Stimulated activated CD4-positive, alpha-beta T cell treated with anti-CD3 and anti-CD28 coated beads, TNF-alpha, amount 100 ng/mL, for 24 hours (primary cell): ENCODE data around the gene PIEZO2.
"Not testable (repeated sequence)": the region's sequence is repeated elsewhere in the genome, so short reads cannot be mapped to it uniquely, and the experiment has no call there.

Experiments used
- DNase-seq, 3 experiments: peaks; one replicate each; pipeline ENCODE4 v3.0.0-alpha.2; 2020; ENCODE audit warnings: low read depth in 3 of 3

Gene PIEZO2

GRCh38 chr18:11149441-11150270 lies at the start of gene PIEZO2:
Gene PIEZO2 (minus strand): TSS chr18:11149569. CDS start chr18:11148588, 981 bp downstream.
- no peak for DNase-seq

- no peak for DNase-seq
These were observed 34.3 kb upstream of the PIEZO2 start for GRCh38 chr18:11183637-11184036.

- DNase-seq = not testable (repeated sequence)
These were observed 32.3 kb upstream of the PIEZO2 start for GRCh38 chr18:11181629-11182028.

- no peak for DNase-seq
These were observed 30.7 kb upstream of the PIEZO2 start for GRCh38 chr18:11179959-11180519.

- no peak for DNase-seq
These were observed 29.7 kb upstream of the PIEZO2 start for GRCh38 chr18:11178951-11179549.

GRCh38 chr18:11177382-11177781 lies 28.0 kb upstream of the PIEZO2 start:
- DNase-seq = no peak

GRCh38 chr18:11176481-11176881 lies 27.1 kb upstream of the PIEZO2 start:
- DNase-seq = no peak

GRCh38 chr18:11175266-11175979 lies 26.1 kb upstream of the PIEZO2 start:
- no peak for DNase-seq

- DNase-seq = not testable (repeated sequence)
These were observed 24.8 kb upstream of the PIEZO2 start for GRCh38 chr18:11174179-11174578.

- DNase-seq = no peak
These were observed 18.4 kb upstream of the PIEZO2 start for GRCh38 chr18:11167778-11168177.

- no peak for DNase-seq
These were observed 16.6 kb upstream of the PIEZO2 start for GRCh38 chr18:11165952-11166351.

- DNase-seq = no peak
These were observed 15.8 kb upstream of the PIEZO2 start for GRCh38 chr18:11165138-11165537.

- no peak for DNase-seq
These were observed 14.3 kb upstream of the PIEZO2 start for GRCh38 chr18:11163665-11164064.

- no peak for DNase-seq
These were observed 13.5 kb upstream of the PIEZO2 start for GRCh38 chr18:11162889-11163288.

GRCh38 chr18:11162462-11162861 lies 13.1 kb upstream of the PIEZO2 start:
- DNase-seq = no peak

GRCh38 chr18:11160313-11160712 lies 10.9 kb upstream of the PIEZO2 start:
- no peak for DNase-seq

GRCh38 chr18:11159844-11160243 lies 10.5 kb upstream of the PIEZO2 start:
- no peak for DNase-seq

GRCh38 chr18:11156978-11157377 lies 7.6 kb upstream of the PIEZO2 start:
- no peak for DNase-seq

GRCh38 chr18:11155034-11155759 lies 5.8 kb upstream of the PIEZO2 start:
- no peak for DNase-seq

- DNase-seq = no peak
These were observed 5.1 kb upstream of the PIEZO2 start for GRCh38 chr18:11154368-11154989.

GRCh38 chr18:11153097-11153496 lies 3.7 kb upstream of the PIEZO2 start:
- no peak for DNase-seq
